ENCODE data around the gene SMURF1. TPM values are rescaled to one million over a fixed set of nuclear protein-coding genes. Genes with fewer than 3 reads are reported as not detected.

Gene SMURF1
- total and polyA plus RNA-seq, 10 donors: 2.5 to 29.0 (median 21.0) TPM

- WGBS, 5 donors: 91 to 95% (median 93%) methylated on average over 9 of the region's 9 CpGs
- H3K36me3 ChIP-seq: peaks cover 2 to 100% (median 99%) of the 10 kb centered on the region in 6 donors
- intact Hi-C loops (cut with DNase I; ENCODE audit: low total_unique reads): no loop called here
- DNase-seq: no peak
- H3K27ac ChIP-seq: no peak overlapping the region
- no peaks in the 10 kb centered on the region for H3K9me3 ChIP-seq
- H3K4me1 ChIP-seq: peaks cover 0 to 9% (median 0%) of the 10 kb centered on the region in 6 donors
- TF ChIP-seq CTCF (IDR thresholded peaks at IDR 0.05 in 8 of 11, conservative IDR thresholded peaks at IDR 0.05 in 3 of 11) (no peak), POLR2AphosphoS5 (IDR thresholded peaks at IDR 0.05) (no peak), POLR2A (IDR thresholded peaks at IDR 0.05) (no peak)
- H3K4me3 ChIP-seq: no peak overlapping the region
- no peaks in the 10 kb centered on the region for H3K27me3 ChIP-seq (replicated peaks in 1 of 7)
Observed at GRCh38 chr7:99010281-99010680, 133.6 kb downstream of the SMURF1 start.

DNA sequence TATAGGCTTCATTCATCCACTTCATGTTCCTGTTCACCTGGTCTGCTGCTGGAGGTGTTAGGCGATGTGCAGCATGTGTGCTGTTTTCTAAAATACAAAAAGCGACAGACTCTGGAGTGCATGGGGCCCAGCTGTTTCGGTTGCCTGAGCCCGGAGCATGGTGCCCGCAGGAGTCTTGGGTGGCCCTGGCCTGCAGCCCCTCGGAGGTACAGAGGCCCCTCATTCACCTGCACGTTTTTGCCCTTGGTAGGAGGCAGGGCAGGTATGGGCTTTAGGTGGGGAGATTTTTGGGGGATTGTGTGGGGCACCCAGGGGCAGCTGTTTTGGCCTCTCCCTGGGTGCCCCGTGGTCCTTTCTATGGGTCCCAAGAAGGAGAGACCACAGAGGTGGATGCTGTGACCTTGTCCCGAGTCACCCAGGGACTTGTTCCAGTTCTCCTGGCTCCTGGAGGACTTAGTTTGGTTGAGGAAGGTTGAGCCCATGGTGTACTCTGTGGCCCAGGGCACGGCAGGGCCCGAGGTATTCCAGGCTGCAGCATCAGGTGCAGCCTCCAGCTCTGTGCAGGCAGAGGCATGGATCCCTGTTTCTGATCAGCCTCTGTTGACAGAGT, 134.9 kb downstream of the SMURF1 start:
- no peak overlapping the region for H3K27ac ChIP-seq
- WGBS, 5 donors: 92 to 96% (median 94%) methylated on average over 10 to 11 of the region's 11 CpGs
- no peak for DNase-seq
- H3K4me1 ChIP-seq: peaks cover 0 to 10% (median 0%) of the 10 kb centered on the region in 6 donors
- H3K36me3 ChIP-seq: peaks cover 3 to 100% (median 99%) of the 10 kb centered on the region in 6 donors
- intact Hi-C loops (cut with DNase I; ENCODE audit: low total_unique reads): no loop called here
- H3K4me3 ChIP-seq: no peak overlapping the region
- H3K27me3 ChIP-seq (replicated peaks in 1 of 7): no peaks in the 10 kb centered on the region
- TF ChIP-seq POLR2A (IDR thresholded peaks at IDR 0.05) (no peak), POLR2AphosphoS5 (IDR thresholded peaks at IDR 0.05) (no peak), CTCF (IDR thresholded peaks at IDR 0.05 in 8 of 11, conservative IDR thresholded peaks at IDR 0.05 in 3 of 11) (no peak)
- H3K9me3 ChIP-seq: no peaks in the 10 kb centered on the region

DNA sequence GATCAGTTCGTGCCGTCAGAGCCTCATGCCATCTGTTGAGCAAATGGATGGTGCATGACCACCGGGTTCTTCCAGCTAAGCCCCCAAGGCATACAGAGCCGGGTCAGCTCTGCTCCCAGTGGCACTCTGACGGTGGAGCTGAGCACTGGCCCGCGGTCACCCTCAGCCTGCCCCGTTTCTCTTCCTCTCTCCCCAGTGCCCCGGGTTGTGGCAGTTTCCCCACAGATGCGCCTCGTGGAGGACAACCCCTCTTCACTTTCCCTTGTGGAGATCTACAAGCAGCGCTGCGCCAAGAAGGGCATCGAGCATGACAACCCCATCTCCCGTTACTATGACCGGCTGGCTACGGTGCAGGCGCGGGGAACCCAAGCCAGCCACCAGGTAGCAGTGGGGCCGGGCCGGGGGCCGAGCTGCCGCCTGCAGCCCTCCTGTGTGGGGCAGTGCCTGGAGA, 135.7 kb downstream of the SMURF1 start:
- intact Hi-C loops (cut with DNase I; ENCODE audit: low total_unique reads): no loop called here
- Histone ChIP-seq H3K4me3 (no peak overlapping the region), H3K27me3 (replicated peaks in 1 of 7) (no peaks in the 10 kb centered on the region), H3K4me1 (peaks cover 0 to 10% (median 0%) of the 10 kb centered on the region in 6 donors), H3K36me3 (peaks cover 3 to 100% (median 99%) of the 10 kb centered on the region in 6 donors), H3K9me3 (no peaks in the 10 kb centered on the region), H3K27ac (no peak overlapping the region)
- TF ChIP-seq CTCF (IDR thresholded peaks at IDR 0.05 in 8 of 11, conservative IDR thresholded peaks at IDR 0.05 in 3 of 11) (no peak), POLR2AphosphoS5 (IDR thresholded peaks at IDR 0.05) (peak in 1 of 3 donors; percentile 27), POLR2A (IDR thresholded peaks at IDR 0.05) (no peak)
- WGBS, 5 donors: 95 to 99% (median 96%) methylated on average over 20 to 23 of the region's 23 CpGs
- DNase-seq: no peak

DNA sequence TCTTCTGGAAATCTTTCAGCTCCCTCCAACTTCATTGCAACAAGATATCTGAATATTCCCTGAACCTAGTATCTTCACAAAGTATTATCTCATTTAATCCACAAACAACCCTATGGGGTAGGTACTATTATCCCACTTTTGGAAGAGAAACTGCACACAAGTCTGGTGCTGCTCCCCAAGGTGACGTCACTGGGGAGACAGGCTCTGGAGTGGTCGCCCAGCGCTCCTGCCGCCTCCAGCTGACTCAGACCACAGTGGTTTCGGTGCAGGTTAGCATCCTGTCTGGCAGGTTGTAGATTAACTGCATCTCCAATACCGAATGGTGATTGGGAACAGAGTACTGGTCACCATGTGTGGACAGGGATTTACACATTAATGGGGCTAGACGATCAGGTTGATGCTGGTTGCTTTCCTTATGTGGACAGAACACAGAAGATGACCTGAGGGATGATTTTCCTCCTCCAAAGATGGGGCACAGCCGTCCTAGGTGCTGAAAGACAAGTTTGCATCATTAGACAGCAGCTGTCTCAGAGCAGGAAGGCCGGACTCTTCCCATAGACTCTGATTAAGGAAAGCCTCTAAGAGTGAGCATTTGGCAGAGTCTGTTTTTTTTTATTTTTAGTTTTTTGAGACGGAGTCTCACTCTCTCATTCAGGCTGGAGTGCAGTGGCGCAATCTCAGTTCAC, 137.0 kb downstream of the SMURF1 start:
- Histone ChIP-seq H3K27ac (no peak overlapping the region), H3K4me1 (peaks cover 0 to 10% (median 0%) of the 10 kb centered on the region in 6 donors), H3K27me3 (replicated peaks in 1 of 7) (no peaks in the 10 kb centered on the region), H3K4me3 (no peak overlapping the region), H3K9me3 (no peaks in the 10 kb centered on the region), H3K36me3 (peaks cover 3 to 100% (median 97%) of the 10 kb centered on the region in 6 donors)
- 90 to 96% (median 96%) methylated on average over 10 to 11 of the region's 11 CpGs for WGBS, 5 donors
- DNase-seq: no peak
- intact Hi-C loops (cut with DNase I; ENCODE audit: low total_unique reads): no loop called here
- no peak for TF ChIP-seq POLR2A (IDR thresholded peaks at IDR 0.05)
- no peak for TF ChIP-seq POLR2AphosphoS5 (IDR thresholded peaks at IDR 0.05)
- no peak for TF ChIP-seq CTCF (IDR thresholded peaks at IDR 0.05 in 8 of 11, conservative IDR thresholded peaks at IDR 0.05 in 3 of 11)
